Measurements from ENCODE around the gene CIRBP. TPM values are rescaled to one million over a fixed set of nuclear protein-coding genes. Genes with fewer than 3 reads are reported as not detected.

The CIRBP gene
- total RNA-seq, 1 experiment from 2014 or later = 66.6 TPM

DNA sequence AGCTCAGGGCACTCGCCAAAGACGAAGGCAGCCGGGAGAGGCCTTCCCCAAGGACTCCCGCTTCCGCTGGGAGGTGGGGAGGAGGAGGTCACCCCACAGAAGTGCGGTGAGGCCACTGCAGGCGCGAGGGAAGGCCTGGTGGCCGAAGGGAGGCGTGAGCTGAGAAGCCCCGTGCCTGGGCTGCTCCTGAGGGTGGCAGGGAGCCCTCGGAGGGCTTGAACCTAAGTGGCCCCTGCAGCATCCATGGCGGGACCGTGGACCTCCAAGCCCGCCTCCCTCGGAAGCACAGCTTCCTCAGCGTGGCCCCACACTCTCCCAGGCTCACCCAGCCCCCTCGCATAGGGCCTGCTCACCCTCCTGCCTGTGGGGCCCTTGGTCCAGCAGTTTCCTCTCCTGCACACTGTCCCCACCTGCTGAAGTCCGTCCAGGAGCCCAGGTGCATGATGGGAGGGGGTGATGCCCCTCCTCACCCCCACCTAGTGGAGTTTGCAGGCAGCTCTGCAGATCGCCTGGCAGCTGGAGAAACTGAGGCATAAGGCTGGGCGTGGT lies 42.5 kb downstream of the CIRBP start:
- H3K4me3 ChIP-seq (ENCODE audit: low read depth in 2 of 2, low read length in 2 of 2) = no peak overlapping the region
- H3K36me3 ChIP-seq (ENCODE audit: control insufficient read depth, insufficient read depth, low read length) = no peaks in the 10 kb centered on the region
- peaks cover 30% of the 10 kb centered on the region for H3K4me1 ChIP-seq (ENCODE audit: control insufficient read depth, insufficient read depth, low read length)
- H3K27me3 ChIP-seq (ENCODE audit: control insufficient read depth, insufficient read depth, low read length) = no peaks in the 10 kb centered on the region
- CTCF ChIA-PET = no interaction called here
- in situ Hi-C loops (cut with HindIII; ENCODE audit: low pct_unique_long_range_greater_than_20kb, low sequenced_read_pairs) = no loop called here
- peak overlapping the region; percentile 48; the same call in 1 of the 2 replicates for H3K27ac ChIP-seq (ENCODE audit: low read length)
- intact Hi-C loops (cut with micrococcal nuclease; ENCODE audit: unreplicated experiment) = no loop called here
- H3K9me3 ChIP-seq (ENCODE audit: control insufficient read depth, insufficient read depth, low read depth, low read length) = no peaks in the 10 kb centered on the region
- no peak for TF ChIP-seq CTCF (IDR thresholded peaks at IDR 0.05)
- TF ChIP-seq REST (IDR thresholded peaks at IDR 0.05; ENCODE audit: insufficient read depth in 1 of 2, low read depth in 2 of 2, low read length in 1 of 2) = no peak
- no peak for TF ChIP-seq SIN3A (IDR thresholded peaks at IDR 0.05; ENCODE audit: borderline replicate concordance, insufficient read depth, low read depth, low read length)
- TF ChIP-seq TCF7L2 (IDR thresholded peaks at IDR 0.05; ENCODE audit: low read depth, low read length) = 0 out of 2 replicates have a peak, but pooled peaks have one; percentile 7
- TF ChIP-seq POLR2AphosphoS5 (IDR thresholded peaks at IDR 0.05; ENCODE audit: low read depth, low read length) = no peak
- no peak for DNase-seq (ENCODE audit: low read depth, low spot score)
- POLR2A ChIA-PET = interaction anchor here (0.6 kb wide), 1 partner anchor 1565 kb away, joined by 3 read pairs; no protein-coding TSS in a partner anchor
- peak; percentile 58 for ATAC-seq
- no TSS peak for BruUV-seq (replicated peaks)

GRCh38 chr19:1312767-1313694 lies 43.9 kb downstream of the CIRBP start:
- TF ChIP-seq POLR2AphosphoS5 (IDR thresholded peaks at IDR 0.05; ENCODE audit: low read depth, low read length) = no peak
- 0 out of 2 replicates have a peak, but pooled peaks have one; percentile 17 for TF ChIP-seq TCF7L2 (IDR thresholded peaks at IDR 0.05; ENCODE audit: low read depth, low read length)
- H3K36me3 ChIP-seq (ENCODE audit: control insufficient read depth, insufficient read depth, low read length) = no peaks in the 10 kb centered on the region
- no peaks in the 10 kb centered on the region for H3K27me3 ChIP-seq (ENCODE audit: control insufficient read depth, insufficient read depth, low read length)
- intact Hi-C loops (cut with micrococcal nuclease; ENCODE audit: unreplicated experiment) = no loop called here
- H3K4me3 ChIP-seq (ENCODE audit: low read depth in 2 of 2, low read length in 2 of 2) = no peak overlapping the region; a peak in 1 of 4 replicates
- no TSS peak for BruUV-seq (replicated peaks)
- CTCF ChIA-PET = interaction anchor here (0.6 kb wide), 1 partner anchor 30 kb away, joined by 15 read pairs; no protein-coding TSS in a partner anchor
- POLR2A ChIA-PET = interaction anchor here (0.5 kb wide), 1 partner anchor 43 kb away, joined by 4 read pairs; no protein-coding TSS in a partner anchor
- in situ Hi-C loops (cut with HindIII; ENCODE audit: low pct_unique_long_range_greater_than_20kb, low sequenced_read_pairs) = no loop called here
- ATAC-seq (peak; percentile 57; the same call in 1 of the 2 replicates), DNase-seq (ENCODE audit: low read depth, low spot score) (no peak)
- peaks cover 30% of the 10 kb centered on the region for H3K4me1 ChIP-seq (ENCODE audit: control insufficient read depth, insufficient read depth, low read length)
- H3K27ac ChIP-seq (ENCODE audit: low read length) = peak overlapping the region; percentile 12; the same call in 1 of the 2 replicates
- no peaks in the 10 kb centered on the region for H3K9me3 ChIP-seq (ENCODE audit: control insufficient read depth, insufficient read depth, low read depth, low read length)

Measured in Panc1 (cell line).